ENCODE measurements around the gene SARS1.

Gene SARS1

GRCh38 chr1:109251277-109252166, 37.8 kb downstream of the SARS1 start:
- FAIRE-seq, result no peak

- FAIRE-seq, result no peak
Measured at GRCh38 chr1:109252167-109252892, 38.6 kb downstream of the SARS1 start.

- no peak for FAIRE-seq
Measured at GRCh38 chr1:109252893-109253802, 39.4 kb downstream of the SARS1 start.

GRCh38 chr1:109253803-109254620, 40.3 kb downstream of the SARS1 start:
- FAIRE-seq, result no peak

- FAIRE-seq, result no peak
Measured at GRCh38 chr1:109254621-109255096, 40.9 kb downstream of the SARS1 start.

- FAIRE-seq, result no peak
Measured at GRCh38 chr1:109255097-109255651, 41.5 kb downstream of the SARS1 start.

GRCh38 chr1:109255678-109256077, 42.0 kb downstream of the SARS1 start:
- no peak for FAIRE-seq

- FAIRE-seq, result no peak
Measured at GRCh38 chr1:109256085-109256484, 42.4 kb downstream of the SARS1 start.

GRCh38 chr1:109256971-109257681, 43.4 kb downstream of the SARS1 start:
- FAIRE-seq, result no peak

GRCh38 chr1:109257682-109258421, 44.1 kb downstream of the SARS1 start:
- FAIRE-seq, result no peak

GRCh38 chr1:109258481-109259466, 45.1 kb downstream of the SARS1 start:
- FAIRE-seq, result no peak

GRCh38 chr1:109259674-109260557, 46.2 kb downstream of the SARS1 start:
- FAIRE-seq, result no peak

- no peak for FAIRE-seq
Measured at GRCh38 chr1:109261006-109261405, 47.3 kb downstream of the SARS1 start.

GRCh38 chr1:109261578-109261977, 47.9 kb downstream of the SARS1 start:
- no peak for FAIRE-seq

GRCh38 chr1:109262231-109263055, 48.7 kb downstream of the SARS1 start:
- FAIRE-seq, result no peak

GRCh38 chr1:109263234-109263596, 49.5 kb downstream of the SARS1 start:
- no peak for FAIRE-seq
